Thoracic aorta (tissue), 2 donors: Measurements from ENCODE around the gene DDX23. TPM values are rescaled to one million over a fixed set of nuclear protein-coding genes. Genes with fewer than 3 reads are reported as not detected.

Experiments used
- ATAC-seq: fragments of 150-250 bp; one replicate; pipeline ENCODE4 v1.8.0; 2017; ENCODE audit warnings: low read depth; ENCODE audit not compliant: insufficient number of reproducible peaks, low FRiP score
- DNase-seq: peaks from one replicate; pipeline ENCODE4 v3.0.0-alpha.2; 2020; ENCODE audit warnings: low spot score
- H3K27ac ChIP-seq, 2 donors: fragments of 200-600 bp; sonication (generic); 1 replicate in 1 of 2; 2 replicates in 1 of 2; pipeline ENCODE4 v1.5.1; 2016; ENCODE audit warnings: mild to moderate bottlenecking in 2 of 2, moderate library complexity in 2 of 2
- H3K27me3 ChIP-seq: fragments of 200-600 bp; sonication (generic); replicated peaks from 2 replicates; pipeline ENCODE4 v1.6.0; 2016; ENCODE audit warnings: mild to moderate bottlenecking; ENCODE audit not compliant: insufficient read depth
- H3K36me3 ChIP-seq: fragments of 200-600 bp; sonication (generic); one replicate; pipeline ENCODE4 v1.5.1; 2016
- H3K4me1 ChIP-seq, 2 donors: fragments of 200-600 bp; sonication (generic); 1 replicate in 1 of 2; 2 replicates in 1 of 2; pipeline versions ENCODE4 v1.5.1 to v1.6.0; 2016; ENCODE audit warnings: low read depth in 2 of 2, mild to moderate bottlenecking in 1 of 2; ENCODE audit not compliant: control insufficient read depth in 1 of 2
- H3K4me3 ChIP-seq: fragments of 200-600 bp; sonication (generic); 2 replicates; pipeline ENCODE4 v1.5.1; 2016; ENCODE audit warnings: mild to moderate bottlenecking
- H3K9me3 ChIP-seq: fragments of 200-600 bp; sonication (generic); 2 replicates; pipeline ENCODE4 v1.5.1; 2016
- CTCF ChIP-seq: fragments of 200-600 bp; sonication (generic); IDR thresholded peaks from one replicate; pipeline ENCODE4 v1.5.1; 2019; ENCODE audit warnings: antibody characterized with exemption
- total RNA-seq, 2 donors: library from RNA; depleted of rRNA; stranded (reverse); fragments of >200 nt; gene quantifications; one replicate each; pipeline versions ENCODE4 v1.1.0 to v1.2.3, GENCODE V29; 2016

DDX23 gene
- total RNA-seq, 2 donors from 2014 or later, result 53.7 to 92.6 TPM

GRCh38 chr12:48832321-48833060 is 19.5 kb downstream of the DDX23 start:
- no peak overlapping the region for H3K4me3 ChIP-seq
- DNase-seq (no peak), ATAC-seq (no peak)
- no peaks in the 10 kb centered on the region for H3K4me1 ChIP-seq
- no peaks in the 10 kb centered on the region for H3K27me3 ChIP-seq
- peaks cover 79% of the 10 kb centered on the region for H3K36me3 ChIP-seq
- H3K27ac ChIP-seq, result no peak overlapping the region
- H3K9me3 ChIP-seq, result no peaks in the 10 kb centered on the region
- no peak for TF ChIP-seq CTCF

DNA sequence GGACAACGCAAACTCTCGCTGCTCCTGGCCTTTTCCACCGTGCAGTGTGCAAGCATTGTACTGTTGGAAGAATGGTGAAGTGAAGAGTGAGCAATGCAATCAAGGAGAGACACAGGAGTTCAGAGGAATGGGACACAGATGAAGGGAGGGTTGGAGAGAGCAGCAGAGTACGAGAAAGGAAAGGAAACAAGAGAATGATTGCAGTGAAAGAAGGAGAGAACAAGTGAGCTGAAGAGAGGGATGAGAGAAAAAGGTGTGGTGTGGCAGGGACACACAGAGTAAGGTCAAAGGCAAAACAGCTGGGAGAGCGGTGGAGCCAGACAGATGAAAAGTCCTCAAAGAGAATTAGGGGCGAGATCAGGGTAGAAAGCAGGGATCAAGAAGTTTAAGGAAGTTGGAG is 20.7 kb downstream of the DDX23 start:
- no peak for TF ChIP-seq CTCF
- Histone ChIP-seq H3K36me3 (peaks cover 67% of the 10 kb centered on the region), H3K27ac (no peak overlapping the region), H3K9me3 (no peaks in the 10 kb centered on the region), H3K27me3 (no peaks in the 10 kb centered on the region), H3K4me3 (no peak overlapping the region), H3K4me1 (no peaks in the 10 kb centered on the region)
- ATAC-seq (no peak), DNase-seq (no peak)

DNA sequence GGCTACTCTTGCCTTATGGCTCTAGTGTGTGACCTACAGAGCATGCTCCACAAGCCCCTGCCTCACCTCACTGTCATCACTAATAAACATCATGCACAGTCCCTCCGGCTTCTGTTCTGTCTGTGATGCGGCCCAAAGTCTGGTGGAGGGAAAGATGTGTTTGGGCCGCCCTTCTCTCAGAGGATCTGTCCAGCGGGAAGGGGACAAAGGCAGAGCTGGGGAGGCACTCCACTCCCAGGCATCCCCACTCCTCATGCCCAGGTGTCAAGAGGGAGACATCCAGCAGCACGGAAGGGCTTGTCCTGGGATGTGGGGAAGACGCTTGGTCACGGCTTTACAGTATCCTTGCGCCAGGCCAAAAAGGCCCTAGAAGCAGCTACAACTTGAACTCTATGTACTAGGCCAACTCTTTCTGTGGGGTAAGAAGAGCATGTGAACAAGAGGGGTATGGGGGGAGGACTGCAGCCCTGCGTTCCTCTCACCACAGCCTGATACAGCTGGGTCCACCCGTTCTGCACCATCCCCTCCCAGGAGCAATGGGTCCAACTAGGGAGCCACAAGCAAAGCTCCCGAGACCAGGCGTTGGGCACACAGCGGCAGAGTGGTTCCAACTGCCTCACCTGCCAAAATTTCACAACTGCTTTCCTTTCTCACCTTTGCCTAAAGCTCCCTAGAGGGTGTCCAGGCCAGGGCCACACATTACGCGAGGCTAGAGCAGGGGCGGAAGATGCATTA is 23.0 kb downstream of the DDX23 start:
- H3K36me3 ChIP-seq, result peaks cover 53% of the 10 kb centered on the region
- no peaks in the 10 kb centered on the region for H3K4me1 ChIP-seq
- H3K4me3 ChIP-seq, result no peak overlapping the region
- TF ChIP-seq CTCF, result no peak
- H3K27ac ChIP-seq, result no peak overlapping the region
- ATAC-seq (no peak), DNase-seq (no peak)
- H3K27me3 ChIP-seq, result no peaks in the 10 kb centered on the region
- H3K9me3 ChIP-seq, result no peaks in the 10 kb centered on the region

- Histone ChIP-seq H3K9me3 (no peaks in the 10 kb centered on the region), H3K36me3 (peaks cover 49% of the 10 kb centered on the region), H3K4me3 (no peak overlapping the region), H3K4me1 (no peaks in the 10 kb centered on the region), H3K27ac (no peak overlapping the region), H3K27me3 (no peaks in the 10 kb centered on the region)
- DNase-seq (no peak), ATAC-seq (no peak)
- no peak for TF ChIP-seq CTCF
Measured at GRCh38 chr12:48828293-48828692, 23.7 kb downstream of the DDX23 start.

GRCh38 chr12:48827513-48828096 is 24.4 kb downstream of the DDX23 start:
- Histone ChIP-seq H3K4me1 (no peaks in the 10 kb centered on the region), H3K27me3 (no peaks in the 10 kb centered on the region), H3K4me3 (no peak overlapping the region), H3K36me3 (peaks cover 43% of the 10 kb centered on the region), H3K9me3 (no peaks in the 10 kb centered on the region), H3K27ac (no peak overlapping the region)
- no peak for DNase-seq
- no peak for ATAC-seq
- TF ChIP-seq CTCF, result no peak
